Kidney (tissue), 14 donors: Measurements from ENCODE around the gene PRRC2A. TPM values are rescaled to one million over a fixed set of nuclear protein-coding genes. Genes with fewer than 3 reads are reported as not detected.

Experiments
- DNase-seq, 5 donors: peaks; one replicate each; pipeline ENCODE4 v3.0.0-alpha.2; 2013 to 2020
- FAIRE-seq: peaks from 2 replicates; lab custom pipeline; 2012; peaks lifted over from hg19 to GRCh38; lab: Jason Lieb, UNC
- H3K27ac ChIP-seq, 2 donors: one replicate each; pipeline ENCODE4 v1.7.0; 2013; ENCODE audit warnings: low read depth in 2 of 2, low read length in 2 of 2, inconsistent platforms in 1 of 2
- H3K27me3 ChIP-seq: one replicate; pipeline ENCODE4 v1.7.1; 2013; ENCODE audit warnings: low read length, inconsistent platforms; ENCODE audit not compliant: control insufficient read depth, insufficient read depth
- H3K36me3 ChIP-seq, 3 donors: one replicate each; pipeline versions ENCODE4 v1.7.0 to v1.7.1; 2013; ENCODE audit warnings: low read length in 3 of 3, control low read depth in 1 of 3, inconsistent platforms in 1 of 3; ENCODE audit not compliant: insufficient read depth in 3 of 3, control insufficient read depth in 2 of 3
- H3K4me1 ChIP-seq, 3 donors: one replicate each; pipeline versions ENCODE4 v1.7.0 to v1.7.1; 2013; ENCODE audit warnings: low read length in 3 of 3, inconsistent platforms in 1 of 3, low read depth in 1 of 3; ENCODE audit not compliant: control insufficient read depth in 2 of 3, insufficient read depth in 2 of 3
- H3K4me3 ChIP-seq, 3 donors: one replicate each; pipeline versions ENCODE4 v1.7.0 to v1.8.1; 2013; ENCODE audit warnings: low read length in 3 of 3, control low read depth in 1 of 3, inconsistent platforms in 1 of 3
- H3K9ac ChIP-seq, 3 donors: one replicate each; pipeline versions ENCODE4 v1.7.0 to v1.7.1; 2013; ENCODE audit warnings: low read length in 3 of 3, control low read depth in 1 of 3, inconsistent platforms in 1 of 3
- H3K9me3 ChIP-seq, 3 donors: one replicate each; pipeline versions ENCODE4 v1.7.0 to v1.7.1; 2013; ENCODE audit warnings: low read length in 3 of 3, control low read depth in 1 of 3, inconsistent platforms in 1 of 3; ENCODE audit not compliant: control insufficient read depth in 2 of 3, insufficient read depth in 1 of 3
- CTCF ChIP-seq: IDR thresholded peaks from 3 replicates; pipeline ENCODE4 v1.5.1; 2012; ENCODE audit warnings: mild to moderate bottlenecking, moderate library complexity, borderline replicate concordance; ENCODE audit not compliant: insufficient read depth; ENCODE audit errors: extremely low read depth
- intact Hi-C: fragments of 100-400 bp; cut with DNase I; formaldehyde crosslinking; loops from one replicate; pipeline ENCODE4 v1.11.1; 2022
- polyA plus RNA-seq: library from polyadenylated mRNA; stranded (reverse); fragments of 350-450 nt; fragmentation: Illumina TruSeq; extraction: RNeasy Lipid Tissue Mini Kit (QIAGEN cat#74804); gene quantifications from one replicate; pipeline ENCODE4 v1.2.3, GENCODE V29; 2014; ENCODE audit warnings: low read depth, low replicate concordance; ENCODE audit not compliant: insufficient read depth
- total RNA-seq: library from RNA; stranded (reverse); fragmentation: NEBNext Ultra II Directional; extraction: Animal tissue kit (Norgen Biotek cat#: 25700); gene quantifications from one replicate; pipeline ENCODE4 v1.2.1, GENCODE V29; 2021
- donor health status: control.
- donor health status: control.
- donor health status: control.
- donor health status: control.
- donor health status: control.
- donor health status: DM: yes; HTN: yes; CAD: no.
- donor health status: Normal renal cell carcinoma (clear cell type).

Gene PRRC2A
- total and polyA plus RNA-seq, 2 donors from 2014 or later: 84.6 to 159 TPM

DNA sequence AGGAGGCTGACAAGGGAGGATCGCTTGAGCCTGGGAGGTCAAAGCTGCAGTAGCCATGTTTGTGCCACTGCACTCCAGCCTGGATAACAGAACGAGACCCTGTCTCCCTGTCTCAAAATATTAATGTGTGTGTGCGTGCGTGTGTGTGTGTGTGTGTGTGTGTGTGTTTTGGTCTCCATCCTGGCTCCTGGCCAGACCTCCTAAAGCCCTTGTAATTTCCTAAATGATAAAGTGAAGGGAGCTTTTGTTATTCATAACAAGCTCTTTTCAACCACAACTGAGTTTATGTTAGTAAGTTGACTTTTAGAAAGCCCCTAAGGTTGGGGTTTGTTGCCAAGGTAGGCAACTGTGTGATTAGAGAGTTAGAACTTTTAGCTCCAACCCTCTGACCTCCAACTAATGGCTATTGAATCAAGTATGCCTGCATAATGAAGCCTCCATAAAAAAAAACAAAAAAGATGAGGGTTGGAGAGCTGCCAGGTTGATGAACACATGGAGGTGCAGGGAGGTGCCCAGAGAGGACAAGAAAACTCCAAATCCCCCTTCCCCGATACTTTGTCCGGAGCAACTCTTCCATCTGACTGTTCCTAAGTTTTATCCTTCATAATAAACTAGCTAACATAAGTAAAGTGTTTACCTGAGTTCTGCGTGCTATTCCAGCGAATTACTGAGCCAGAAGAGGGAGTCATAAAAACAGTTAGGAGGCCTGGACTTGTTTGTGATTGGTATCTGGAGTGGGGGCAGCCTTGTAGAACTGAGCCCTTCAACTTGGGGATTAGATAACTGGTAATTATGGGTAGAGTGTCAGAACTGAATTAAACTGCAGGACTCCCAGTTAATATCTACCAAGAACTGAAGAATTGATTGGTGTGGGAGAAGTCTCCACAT, 10.8 kb upstream of the PRRC2A start:
- DNase-seq: no peak
- intact Hi-C loops: no loop called here
- no peak for TF ChIP-seq CTCF
- Histone ChIP-seq H3K36me3 (no peaks in the 10 kb centered on the region), H3K9ac (no peak overlapping the region), H3K4me1 (no peaks in the 10 kb centered on the region), H3K27ac (no peak overlapping the region), H3K4me3 (no peak overlapping the region), H3K27me3 (no peaks in the 10 kb centered on the region), H3K9me3 (no peaks in the 10 kb centered on the region)
- FAIRE-seq: no peak

DNA sequence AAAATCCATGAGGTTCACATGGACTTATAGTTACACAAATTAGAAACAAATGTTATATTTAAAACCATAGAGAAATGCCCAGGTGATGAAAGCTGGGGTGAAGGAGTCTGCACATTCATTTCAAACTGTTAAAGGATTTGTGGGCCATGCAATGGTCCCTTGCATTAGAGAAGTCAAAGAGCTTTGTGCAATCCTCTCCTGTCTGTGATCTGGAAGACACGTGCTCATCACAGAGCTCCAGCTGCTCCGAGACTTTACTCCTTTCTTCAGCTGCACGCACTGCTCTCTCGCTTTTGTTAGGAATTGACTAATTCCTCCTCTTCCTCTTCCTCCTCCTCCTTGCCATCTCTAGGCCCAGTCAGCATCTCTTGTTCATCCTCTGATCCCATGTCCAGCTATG, 9.5 kb upstream of the PRRC2A start:
- Histone ChIP-seq H3K4me3 (no peak overlapping the region), H3K27me3 (no peaks in the 10 kb centered on the region), H3K9ac (no peak overlapping the region), H3K36me3 (no peaks in the 10 kb centered on the region), H3K4me1 (no peaks in the 10 kb centered on the region), H3K9me3 (no peaks in the 10 kb centered on the region), H3K27ac (no peak overlapping the region)
- no peak for TF ChIP-seq CTCF
- intact Hi-C loops: no loop called here
- FAIRE-seq: no peak
- no peak for DNase-seq

- no peaks in the 10 kb centered on the region for H3K27me3 ChIP-seq
- no peak overlapping the region for H3K27ac ChIP-seq
- H3K9ac ChIP-seq: no peak overlapping the region
- no peaks in the 10 kb centered on the region for H3K9me3 ChIP-seq
- H3K4me1 ChIP-seq: no peaks in the 10 kb centered on the region
- H3K4me3 ChIP-seq: peak overlapping the region in 1 of 3 donors; percentile 14
- H3K36me3 ChIP-seq: no peaks in the 10 kb centered on the region
- TF ChIP-seq CTCF: no peak
- intact Hi-C loops: no loop called here
- FAIRE-seq: no peak
- no peak for DNase-seq
These were observed 6.4 kb upstream of the PRRC2A start for GRCh38 chr6:31614075-31614619.
